Colon (tissue), 2 donors: ENCODE data around the gene BET1L.

Source experiments
- FAIRE-seq: peaks from 2 replicates; lab custom pipeline; 2012; peaks lifted over from hg19 to GRCh38; lab: Jason Lieb, UNC
- donor health status: control.
- donor health status: control.

Gene BET1L

DNA sequence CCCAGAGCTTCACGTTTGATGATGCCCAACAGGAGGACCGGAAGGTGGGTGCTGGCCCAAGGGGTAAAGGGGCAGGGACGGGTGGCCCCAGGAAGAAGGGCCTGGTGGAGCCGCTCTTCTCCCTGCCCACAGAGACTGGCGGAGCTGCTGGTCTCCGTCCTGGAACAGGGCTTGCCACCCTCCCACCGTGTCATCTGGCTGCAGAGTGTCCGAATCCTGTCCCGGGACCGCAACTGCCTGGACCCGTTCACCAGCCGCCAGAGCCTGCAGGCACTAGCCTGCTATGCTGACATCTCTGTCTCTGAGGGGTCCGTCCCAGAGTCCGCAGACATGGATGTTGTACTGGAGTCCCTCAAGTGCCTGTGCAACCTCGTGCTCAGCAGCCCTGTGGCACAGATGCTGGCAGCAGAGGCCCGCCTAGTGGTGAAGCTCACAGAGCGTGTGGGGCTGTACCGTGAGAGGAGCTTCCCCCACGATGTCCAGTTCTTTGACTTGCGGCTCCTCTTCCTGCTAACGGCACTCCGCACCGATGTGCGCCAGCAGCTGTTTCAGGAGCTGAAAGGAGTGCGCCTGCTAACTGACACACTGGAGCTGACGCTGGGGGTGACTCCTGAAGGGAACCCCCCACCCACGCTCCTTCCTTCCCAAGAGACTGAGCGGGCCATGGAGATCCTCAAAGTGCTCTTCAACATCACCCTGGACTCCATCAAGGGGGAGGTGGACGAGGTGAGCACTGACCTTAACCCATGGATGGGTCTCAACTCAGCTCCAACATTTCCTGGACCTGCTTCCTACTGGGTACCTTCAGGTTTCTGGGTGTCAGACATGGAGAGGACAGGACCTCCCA, 2.3 kb upstream of the BET1L start:
- FAIRE-seq = no peak

DNA sequence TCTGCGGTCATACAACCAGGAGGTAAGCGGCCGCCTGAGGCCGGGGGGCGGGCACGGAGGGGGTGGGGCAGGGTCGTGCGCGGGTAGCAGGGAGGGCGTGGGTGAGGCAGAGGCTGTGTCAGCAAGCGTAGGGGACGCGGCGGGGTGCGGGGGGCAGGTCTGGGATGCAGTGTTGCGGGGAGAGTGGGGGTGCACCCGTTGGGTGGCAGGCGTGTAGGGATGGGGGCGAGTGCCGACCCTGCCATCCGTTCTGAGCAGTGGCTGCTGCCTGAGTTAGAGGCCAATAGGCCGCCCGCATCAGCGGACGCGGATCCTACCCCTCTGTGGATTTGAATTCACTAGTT, 1.7 kb upstream of the BET1L start:
- no peak for FAIRE-seq

DNA sequence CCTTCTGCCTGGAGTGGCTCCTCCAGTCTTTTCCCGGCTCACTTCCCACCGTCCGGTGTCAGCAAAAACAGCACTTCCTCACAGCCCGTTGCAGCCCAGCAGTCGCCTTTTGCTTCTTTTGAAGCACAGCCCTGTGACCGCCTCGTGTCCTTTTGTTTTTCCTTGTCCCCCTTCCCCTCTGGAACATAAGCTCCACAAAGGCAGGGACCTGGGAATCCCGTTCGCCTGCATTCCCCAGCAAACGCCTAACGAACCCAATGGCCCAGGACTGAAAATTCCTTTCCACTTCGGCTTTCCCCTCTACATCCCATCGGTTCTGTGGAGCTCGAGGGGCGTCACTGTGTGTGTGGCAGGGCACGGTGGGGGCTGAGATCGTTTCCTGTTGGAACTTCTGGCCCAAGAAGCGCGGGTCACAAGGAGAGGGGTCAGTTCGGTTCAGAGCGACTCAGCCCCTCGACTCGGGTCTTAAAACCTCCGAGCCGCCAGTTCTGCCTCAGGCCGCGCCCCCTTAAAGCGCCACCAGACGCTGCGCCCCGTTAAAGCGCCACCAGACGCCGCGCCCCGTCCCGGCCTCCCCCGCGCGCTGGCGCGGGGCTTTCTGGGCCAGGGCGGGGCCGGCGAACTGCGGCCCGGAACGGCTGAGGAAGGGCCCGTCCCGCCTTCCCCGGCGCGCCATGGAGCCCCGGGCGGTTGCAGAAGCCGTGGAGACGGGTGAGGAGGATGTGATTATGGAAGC, 1.1 kb upstream of the BET1L start:
- no peak for FAIRE-seq

DNA sequence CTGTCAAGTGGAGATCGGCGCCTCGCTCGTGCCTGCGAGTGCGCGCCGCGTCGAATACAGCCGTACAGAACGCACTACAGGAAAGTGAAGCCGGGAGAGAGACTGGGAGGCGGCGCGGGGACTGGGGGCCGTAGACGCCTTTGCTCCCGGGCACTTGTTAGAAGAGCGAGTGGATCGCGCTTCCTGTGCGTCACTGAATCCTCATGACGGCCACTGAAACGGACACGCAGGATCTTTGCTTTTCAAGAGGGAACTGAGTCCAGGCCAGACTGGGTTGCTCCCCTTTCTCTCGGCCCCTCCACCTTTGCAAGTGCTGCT, 623 bp upstream of the BET1L start:
- no peak for FAIRE-seq

DNA sequence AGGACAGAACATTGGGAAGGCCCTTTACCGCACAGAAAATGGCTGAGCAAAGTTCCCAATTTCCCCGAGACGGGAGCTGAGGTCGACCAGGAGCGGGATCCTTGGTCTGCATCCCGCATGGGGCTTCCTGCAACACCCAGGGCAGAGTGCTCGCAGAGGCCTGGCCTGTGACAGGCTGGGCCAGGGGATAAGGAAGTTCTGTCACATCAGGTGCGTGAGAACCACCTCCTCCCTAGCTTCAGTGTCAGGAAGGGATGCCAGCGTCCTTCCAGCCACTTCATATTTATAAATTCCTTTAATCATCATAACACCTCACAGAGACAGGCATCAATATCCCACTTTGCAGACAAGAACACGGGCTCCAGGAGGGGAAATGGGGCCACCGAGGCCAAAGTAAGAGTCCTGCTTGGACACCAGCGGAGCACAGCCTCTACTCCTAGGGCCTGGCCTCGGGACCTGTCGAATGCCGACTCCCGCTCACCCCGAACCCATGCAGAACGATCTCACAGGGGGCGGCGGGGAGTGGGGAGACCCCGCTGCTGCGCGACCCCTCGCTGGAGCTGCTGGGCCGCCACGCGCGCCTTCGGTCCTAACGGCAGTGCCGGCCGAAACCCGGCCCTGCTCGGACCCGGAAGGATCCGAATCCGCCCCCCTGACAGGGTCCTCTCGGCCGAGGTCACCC, 532 bp downstream of the BET1L start:
- no peak for FAIRE-seq

DNA sequence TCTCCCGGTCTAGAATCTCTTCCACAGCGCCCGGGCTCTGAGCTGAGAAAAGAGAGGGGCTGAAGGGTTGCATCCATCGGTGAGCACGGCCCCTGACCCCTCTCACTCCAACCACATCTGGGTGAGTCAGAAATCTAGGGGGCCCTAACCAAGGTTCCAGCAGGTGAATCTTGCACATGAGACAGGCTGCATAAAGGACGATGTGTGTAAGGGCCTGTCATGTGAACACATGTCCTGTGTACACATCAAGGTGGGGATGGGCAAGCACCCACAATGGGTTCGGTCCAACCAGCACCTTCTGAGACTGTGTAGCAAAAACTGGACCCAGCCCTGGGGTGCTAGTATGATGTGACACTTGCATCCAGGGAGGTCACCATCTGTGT, 1.2 kb downstream of the BET1L start:
- FAIRE-seq = no peak

DNA sequence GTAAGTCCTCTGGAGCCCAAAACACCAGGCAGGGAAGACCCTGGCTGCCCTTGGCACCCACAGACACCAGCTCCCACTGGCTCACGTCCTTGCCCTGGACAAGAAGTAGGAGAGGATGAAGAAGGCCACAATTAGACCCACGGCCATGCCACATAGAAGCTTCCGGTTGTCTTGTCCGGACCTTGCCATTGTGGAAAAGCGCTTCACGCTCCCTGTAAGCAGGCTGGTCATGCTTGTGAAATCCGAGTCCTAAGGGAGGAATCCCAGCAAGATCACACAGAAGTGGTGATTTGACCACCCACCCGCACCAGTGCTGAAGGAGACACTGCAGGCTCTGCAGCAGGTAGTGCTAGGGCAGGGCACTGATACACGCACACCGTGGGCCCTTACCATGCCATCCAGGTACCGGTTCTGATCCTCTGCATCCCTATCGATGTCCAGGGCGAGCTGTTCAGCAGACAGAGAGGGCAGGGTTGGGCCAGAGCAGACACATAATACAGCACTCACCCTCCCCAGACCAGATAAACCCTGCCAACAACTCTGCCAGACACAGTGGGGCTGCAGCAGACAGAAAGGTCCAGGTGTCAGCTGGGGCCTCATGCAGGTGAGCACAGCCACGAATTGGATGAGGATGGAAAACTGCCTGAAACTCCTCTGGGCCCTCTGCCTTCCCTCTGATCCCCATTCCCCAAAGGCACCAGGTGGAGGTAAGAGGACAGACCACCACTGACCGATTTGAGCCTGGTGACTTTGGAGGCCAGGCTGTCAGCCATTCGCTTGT, 1.8 kb downstream of the BET1L start:
- no peak for FAIRE-seq

DNA sequence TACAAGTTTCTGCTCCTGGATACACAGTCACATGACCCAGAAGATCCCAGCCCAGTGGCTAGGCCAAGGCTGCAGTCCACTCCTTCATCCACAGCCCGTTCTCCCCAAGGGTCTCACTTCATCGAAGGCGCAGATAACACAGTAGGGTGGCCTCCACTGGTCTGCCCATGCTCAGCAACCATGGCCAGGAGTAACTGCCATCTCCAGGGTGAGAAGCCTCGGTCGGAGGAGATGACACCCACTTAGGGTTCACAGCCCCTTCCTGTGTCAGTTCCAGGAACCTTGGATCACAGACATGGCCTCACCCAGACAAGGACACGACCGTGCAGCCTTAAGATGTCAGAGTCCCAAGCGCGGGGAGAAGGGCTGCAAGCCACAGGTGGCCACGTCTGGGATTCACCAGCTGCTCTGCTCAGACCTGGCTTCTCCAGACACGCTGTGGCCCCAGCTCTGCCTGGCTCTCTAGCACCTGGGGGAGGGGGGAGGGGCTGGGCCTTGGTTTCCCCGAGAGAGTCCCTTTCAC, 2.6 kb downstream of the BET1L start:
- FAIRE-seq = no peak

DNA sequence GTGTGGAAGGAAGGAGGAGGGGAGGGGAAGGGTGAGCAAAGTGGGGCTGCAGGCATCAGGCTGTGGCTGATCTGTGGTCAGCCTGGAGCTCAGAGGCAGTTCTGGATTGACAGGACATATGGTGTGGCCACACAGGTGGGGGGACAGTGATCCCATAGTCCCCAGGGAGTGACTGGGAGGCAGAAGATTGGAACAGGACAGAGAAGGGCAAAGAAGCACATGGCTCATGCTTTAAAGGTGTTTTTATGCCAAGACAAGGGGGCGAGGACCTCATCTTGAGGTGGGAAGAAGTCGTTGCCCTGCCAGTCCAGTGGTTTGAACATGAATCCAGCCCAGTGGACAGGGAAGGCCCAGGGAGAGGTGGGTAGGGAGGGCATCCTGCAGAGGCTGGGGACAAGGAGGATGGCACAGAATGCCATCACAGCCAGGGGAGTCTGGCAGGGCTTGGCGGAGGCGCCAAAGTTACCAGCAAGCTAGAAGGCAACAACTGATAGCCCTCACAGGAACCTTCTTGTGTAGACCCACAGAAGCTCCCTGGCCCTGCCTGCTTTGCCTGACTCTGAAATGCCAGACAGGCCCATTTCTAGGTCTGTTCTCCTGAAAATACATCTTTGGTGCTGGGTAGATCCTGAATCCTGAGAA, 3.1 kb downstream of the BET1L start:
- no peak for FAIRE-seq

DNA sequence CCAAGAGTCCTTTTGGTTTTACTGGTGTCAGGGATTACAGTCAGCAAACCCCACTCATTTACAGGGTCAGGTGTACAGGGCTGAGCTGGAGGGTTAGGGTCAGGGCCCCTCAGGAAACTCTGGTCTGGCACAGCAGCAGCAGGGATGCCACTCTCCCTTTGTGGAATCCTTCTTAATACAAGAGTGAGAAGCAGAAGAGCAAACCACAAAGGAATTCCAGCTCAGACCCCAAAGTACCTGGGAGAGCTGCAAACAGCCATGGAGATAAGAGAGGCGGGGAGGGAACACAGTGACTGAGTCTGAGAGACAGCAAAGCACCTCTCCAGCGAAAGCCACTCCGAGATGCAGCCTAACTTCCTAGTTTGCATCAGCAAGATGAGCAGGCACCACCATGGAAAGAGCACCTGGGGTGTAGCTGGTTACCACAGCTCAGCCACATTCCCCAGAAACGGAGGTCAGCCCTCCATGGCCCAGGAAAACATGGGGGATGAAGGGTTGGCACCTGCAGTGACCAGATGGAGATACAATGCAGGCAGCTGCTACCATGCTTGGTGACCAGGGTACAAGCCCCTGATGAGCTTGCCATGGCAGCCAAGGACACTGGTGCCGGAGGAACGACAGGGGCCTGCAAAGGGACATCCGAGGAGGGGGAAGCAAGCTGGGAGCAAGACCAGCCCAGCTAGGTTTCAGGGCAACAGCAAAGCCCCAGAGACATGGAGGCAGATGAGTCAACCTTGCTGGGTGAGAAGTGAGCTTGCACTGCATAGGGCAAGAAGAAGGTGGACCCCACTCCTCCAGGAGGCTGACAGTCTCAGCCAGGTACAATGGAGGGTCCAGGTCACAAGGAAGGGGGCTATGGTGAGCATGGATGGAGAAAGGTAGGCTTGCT, 3.9 kb downstream of the BET1L start:
- no peak for FAIRE-seq

DNA sequence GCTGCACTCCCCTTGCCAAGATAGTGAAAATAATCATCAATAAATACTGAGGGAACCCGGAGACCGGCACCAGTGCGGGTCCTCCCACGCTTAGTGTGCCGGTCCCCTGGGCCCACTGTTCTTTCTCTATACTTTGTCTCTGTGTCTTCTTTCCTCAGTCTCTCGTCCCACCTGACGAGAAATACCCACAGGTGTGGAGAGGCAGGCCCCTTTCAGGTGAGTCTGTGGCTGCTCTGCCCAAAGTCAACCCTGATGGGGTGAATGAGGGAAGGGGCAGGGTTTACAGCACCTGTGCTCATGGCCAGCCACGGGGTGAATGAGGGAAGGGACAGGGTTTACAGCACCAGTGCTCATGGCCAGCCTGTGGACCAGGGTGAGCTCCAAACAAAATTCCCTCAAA, 4.7 kb downstream of the BET1L start:
- FAIRE-seq = no peak

DNA sequence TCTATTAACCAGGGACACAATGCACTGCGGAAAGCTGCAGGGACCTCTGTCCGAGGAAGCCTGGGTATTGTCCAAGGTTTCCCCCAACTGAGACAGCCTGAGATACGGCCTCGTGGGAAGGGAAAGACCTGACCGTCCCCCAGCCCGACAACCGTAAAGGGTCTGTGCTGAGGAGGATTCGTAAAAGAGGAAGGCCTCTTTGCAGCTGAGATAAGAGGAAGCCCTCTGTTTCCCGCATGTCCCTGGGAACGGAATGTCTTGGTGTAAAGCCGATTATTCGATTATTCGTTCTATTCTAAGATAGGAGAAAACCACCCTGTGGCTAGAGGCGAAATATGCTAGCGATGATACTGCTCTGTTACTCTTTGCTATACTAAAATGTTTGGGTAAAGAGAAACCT, 5.2 kb downstream of the BET1L start:
- FAIRE-seq = no peak

DNA sequence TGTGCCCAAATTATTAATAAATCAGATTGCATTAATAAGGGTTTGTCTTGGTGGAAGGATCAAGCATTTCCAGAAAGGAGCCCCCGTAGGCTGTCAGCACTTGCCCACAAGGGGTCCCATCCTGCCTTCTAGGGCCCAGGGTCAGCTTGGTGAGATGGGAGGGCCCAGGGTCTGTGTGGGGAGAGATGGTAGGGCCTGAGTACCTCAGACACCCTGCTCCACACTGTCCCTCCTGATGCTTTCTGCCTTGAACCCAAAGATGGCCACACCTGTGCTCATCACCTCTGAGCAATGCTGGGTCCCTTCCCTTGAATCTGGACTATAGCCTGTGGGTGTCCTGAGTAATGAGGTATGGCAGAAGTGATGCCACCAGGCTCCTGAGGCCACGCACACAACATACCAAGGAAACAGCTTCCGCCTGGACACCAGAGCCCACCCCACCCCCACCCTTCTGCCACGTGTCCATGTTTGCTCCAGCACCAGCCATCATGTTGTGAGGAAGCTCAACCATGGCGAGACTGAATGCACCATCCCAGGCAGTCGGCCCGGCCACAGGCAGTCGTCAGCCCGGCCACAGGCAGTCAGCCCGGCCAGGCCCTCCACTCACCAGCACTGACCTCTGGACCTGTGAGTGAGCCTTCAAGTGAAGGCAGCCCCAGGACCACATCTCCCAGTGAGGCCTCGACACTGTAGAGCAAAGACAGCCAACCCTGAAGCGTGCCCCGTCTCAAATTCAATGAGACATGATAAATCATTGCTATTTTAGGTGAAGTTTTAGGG, 6.8 kb downstream of the BET1L start:
- no peak for FAIRE-seq

DNA sequence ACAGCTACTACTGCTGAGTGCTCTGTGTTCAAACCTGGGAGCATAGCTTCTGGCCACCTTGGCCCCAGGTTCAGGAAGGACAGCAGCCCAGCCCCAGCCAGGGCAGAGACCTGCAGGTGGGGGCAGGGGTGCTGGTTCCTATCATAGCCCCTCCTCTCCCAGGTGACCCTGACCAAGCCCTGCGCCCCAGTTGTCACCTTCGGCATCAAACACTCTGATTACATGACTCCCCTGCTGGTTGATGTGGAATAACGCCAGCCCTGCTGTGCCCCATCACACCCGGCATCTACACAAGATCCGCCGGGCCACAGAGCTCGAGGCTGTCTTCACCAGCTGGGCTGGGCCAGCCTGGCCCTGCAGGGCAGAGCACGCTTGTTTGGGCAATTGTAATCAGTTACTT, 7.4 kb downstream of the BET1L start:
- no peak for FAIRE-seq

DNA sequence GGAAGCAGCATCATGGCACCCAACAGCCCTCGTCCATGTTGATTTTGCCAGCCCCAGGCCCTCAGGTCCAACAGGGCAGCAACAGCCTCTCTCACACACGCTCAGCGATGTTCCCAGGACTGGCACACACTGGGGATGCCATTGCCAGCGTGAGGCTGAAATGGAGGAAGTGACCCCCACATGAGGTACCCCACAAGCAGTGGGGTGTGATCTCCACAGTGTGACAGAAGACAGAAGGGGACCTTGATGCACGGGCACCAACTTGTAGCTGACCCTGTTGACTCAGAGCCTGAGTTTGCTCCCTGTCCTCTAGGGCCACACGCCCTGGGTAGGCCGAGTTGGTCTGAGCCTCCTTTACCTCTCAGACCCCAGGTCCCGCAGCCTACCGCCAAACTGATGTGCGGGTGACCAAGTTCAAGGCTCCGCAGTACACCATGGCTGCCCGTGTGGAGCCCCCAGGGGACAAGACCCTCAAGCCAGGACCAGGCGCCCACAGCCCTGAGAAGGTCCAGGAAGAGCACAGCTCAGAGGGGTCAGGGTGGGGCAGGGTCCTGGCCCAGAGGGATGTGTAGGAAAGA, 8.1 kb downstream of the BET1L start:
- FAIRE-seq = no peak

DNA sequence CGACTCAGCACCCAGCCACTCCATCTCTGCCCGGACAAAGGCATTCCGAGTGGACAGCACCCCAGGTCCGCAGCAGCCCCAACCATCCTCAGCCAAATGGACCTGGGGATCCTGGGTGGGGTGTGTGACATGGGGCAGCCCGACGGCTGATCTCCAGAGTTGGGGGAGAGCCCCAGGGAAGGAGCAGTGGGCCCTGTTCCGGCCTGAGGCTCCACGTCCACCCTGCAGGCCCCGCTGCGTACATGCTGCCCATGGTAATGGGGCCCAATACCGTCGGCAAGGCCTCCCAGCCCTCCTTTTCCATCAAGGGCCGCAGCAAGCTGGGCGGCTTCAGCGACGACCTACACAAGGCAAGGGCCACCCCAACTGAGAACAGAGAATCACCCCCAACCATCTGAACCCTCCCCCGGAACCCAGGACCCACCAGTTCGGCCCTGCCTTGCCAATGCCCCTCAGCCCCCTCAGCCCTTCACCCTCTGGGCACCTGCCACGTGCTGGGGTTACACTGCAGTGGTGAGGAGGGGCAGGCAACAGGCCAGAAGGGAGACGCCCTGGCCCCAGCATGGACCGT, 8.9 kb downstream of the BET1L start:
- no peak for FAIRE-seq

DNA sequence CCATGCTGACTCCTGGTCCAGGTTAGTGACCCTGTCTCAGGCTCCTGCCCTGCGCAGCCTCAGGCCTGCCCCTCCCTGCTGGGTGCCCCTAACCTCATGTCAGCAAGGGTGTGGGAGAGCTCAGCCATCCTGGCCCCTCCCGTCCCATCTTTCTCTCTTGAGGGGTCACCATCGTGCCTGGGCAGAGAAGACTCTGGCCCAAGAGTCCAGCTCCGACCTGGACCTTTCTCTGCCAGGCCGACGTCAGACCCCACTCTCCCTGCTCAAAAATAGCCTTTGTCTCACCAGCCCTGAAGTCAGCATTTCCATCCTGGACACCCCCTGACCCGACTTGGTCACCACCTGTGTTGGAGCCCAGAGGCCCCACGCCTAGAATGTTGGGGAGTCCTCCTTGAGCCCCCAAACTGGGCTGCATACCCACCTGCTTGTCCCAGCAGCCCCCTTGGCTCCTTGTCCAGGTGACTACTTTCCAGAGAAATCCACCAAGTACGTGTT, 9.4 kb downstream of the BET1L start:
- no peak for FAIRE-seq

DNA sequence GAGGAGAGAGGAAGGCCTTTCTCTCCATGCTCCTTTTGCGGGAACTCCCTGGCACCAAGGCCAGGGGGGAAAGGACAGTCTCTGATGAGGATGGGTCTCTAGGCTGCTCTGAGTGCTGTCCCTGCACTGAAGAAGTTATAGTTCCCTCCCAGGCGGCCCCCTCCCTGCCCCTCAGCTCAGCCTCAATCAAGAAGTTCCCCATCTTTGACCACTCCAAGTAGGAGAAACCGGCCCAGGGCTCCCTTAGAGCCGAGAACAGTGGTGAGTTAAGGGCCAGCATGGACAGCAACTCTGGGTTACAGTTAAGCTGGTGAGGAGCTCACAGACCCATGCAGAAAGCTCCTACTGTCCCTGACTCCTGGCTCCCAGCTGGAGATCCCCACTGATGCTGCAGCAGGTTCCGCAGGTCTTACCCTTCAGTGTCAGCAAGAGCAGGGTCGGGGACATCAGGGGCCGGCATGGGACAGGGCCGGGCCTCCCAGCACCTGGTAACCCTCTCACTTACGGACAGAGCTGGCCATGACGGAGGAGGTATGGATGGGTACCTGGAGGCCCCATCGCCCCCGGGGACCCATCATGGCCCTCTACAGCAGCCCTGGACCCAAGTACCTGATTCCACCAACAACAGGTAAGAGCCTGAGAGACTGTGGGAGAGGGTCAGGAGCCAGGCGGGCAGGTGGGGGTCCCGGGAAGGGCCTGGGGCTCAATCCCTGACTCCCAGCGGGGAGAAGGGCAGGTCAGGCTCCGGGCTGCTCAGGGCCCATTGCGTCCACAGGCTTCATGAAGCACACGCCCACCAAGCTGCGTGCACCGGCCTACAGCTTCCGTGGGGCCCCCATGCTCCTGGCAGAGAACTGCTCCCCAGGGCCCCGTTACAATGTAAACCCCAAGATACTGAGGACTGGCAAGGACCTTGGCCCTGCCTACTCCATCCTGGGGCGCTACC, 10.1 kb downstream of the BET1L start:
- FAIRE-seq = no peak
